Testis (tissue), 3 donors: ENCODE results near the gene PTPRG. TPM values are rescaled to one million over a fixed set of nuclear protein-coding genes. Genes with fewer than 3 reads are reported as not detected.
"Not testable (repeated sequence)": the region's sequence is repeated elsewhere in the genome, so short reads cannot be mapped to it uniquely, and the experiment has no call there.

Experiments used
- DNase-seq: peaks from one replicate; pipeline ENCODE4 v3.0.0-alpha.2; 2019
- H3K27ac ChIP-seq, 2 donors: fragments of 200-600 bp; sonication (generic); one replicate each; pipeline ENCODE4 v1.5.1; 2019
- H3K27me3 ChIP-seq: fragments of 200-600 bp; sonication (generic); one replicate; pipeline ENCODE4 v1.5.1; 2019
- H3K36me3 ChIP-seq: fragments of 200-600 bp; sonication (generic); one replicate; pipeline ENCODE4 v1.5.1; 2017; ENCODE audit warnings: low read depth; ENCODE audit errors: missing control alignments
- H3K4me1 ChIP-seq: fragments of 200-600 bp; sonication (generic); one replicate; pipeline ENCODE4 v1.5.1; 2019
- H3K4me3 ChIP-seq, 2 donors: fragments of 200-600 bp; sonication (generic); one replicate each; pipeline ENCODE4 v1.5.1; 2017 to 2019
- H3K9me3 ChIP-seq: fragments of 200-600 bp; sonication (generic); one replicate; pipeline ENCODE4 v1.5.1; 2017
- CTCF ChIP-seq, 3 experiments: fragments of 450-650 bp in 2 of 3; fragments of 200-600 bp in 1 of 3; sonication (generic) in 1 of 3; IDR thresholded peaks; one replicate each; pipeline ENCODE4 v1.5.1; 2016 to 2019; ENCODE audit warnings: antibody characterized with exemption in 3 of 3, mild to moderate bottlenecking in 2 of 3, moderate library complexity in 1 of 3
- POLR2A ChIP-seq: fragments of 450-650 bp; IDR thresholded peaks from one replicate; pipeline ENCODE4 v1.6.1; 2017; ENCODE audit warnings: antibody characterized with exemption, mild to moderate bottlenecking, moderate library complexity
- WGBS, 2 donors: methylation state at CpG; one replicate each; pipeline ENCODE4 v1.1.5; 2018; 5-methylcytosine and 5-hydroxymethylcytosine counted together
- intact Hi-C: fragments of 100-400 bp; cut with DNase I; formaldehyde crosslinking; loops from one replicate; pipeline ENCODE4 v1.15.1; 2023; ENCODE audit warnings: low total_unique reads
- polyA plus RNA-seq: library from polyadenylated mRNA; stranded (reverse); fragments of 350-450 nt; fragmentation: Illumina TruSeq; extraction: RNeasy Lipid Tissue Mini Kit (QIAGEN cat#74804); gene quantifications from one replicate; pipeline ENCODE4 v1.2.3, GENCODE V29; 2014; ENCODE audit warnings: low read depth, low replicate concordance; ENCODE audit not compliant: insufficient read depth
- total RNA-seq, 2 donors: library from RNA; depleted of rRNA; stranded (reverse); fragments of >200 nt; gene quantifications; one replicate each; pipeline ENCODE4 v1.2.3, GENCODE V29; 2016

PTPRG gene
- total and polyA plus RNA-seq, 3 donors from 2014 or later = 26.3 to 107 (median 75.4) TPM

GRCh38 chr3:61701011-61701410, 139.6 kb downstream of the PTPRG start:
- intact Hi-C loops = no loop called here
- no peak for DNase-seq
- 82 to 85% methylated on average over 1 of the region's 1 CpG for WGBS, 2 donors
- H3K36me3 ChIP-seq = no peaks in the 10 kb centered on the region
- no peak overlapping the region for H3K4me3 ChIP-seq
- H3K27ac ChIP-seq = no peak overlapping the region
- peaks cover 6% of the 10 kb centered on the region for H3K4me1 ChIP-seq
- H3K27me3 ChIP-seq = no peaks in the 10 kb centered on the region
- TF ChIP-seq CTCF (IDR thresholded peaks at IDR 0.05) = no peak
- no peak for TF ChIP-seq POLR2A
- H3K9me3 ChIP-seq = no peaks in the 10 kb centered on the region

GRCh38 chr3:61702453-61702852, 141.1 kb downstream of the PTPRG start:
- intact Hi-C loops = no loop called here
- Histone ChIP-seq H3K27me3 (no peaks in the 10 kb centered on the region), H3K27ac (no peak overlapping the region), H3K4me3 (no peak overlapping the region), H3K36me3 (no peaks in the 10 kb centered on the region), H3K9me3 (no peaks in the 10 kb centered on the region), H3K4me1 (peaks cover 6% of the 10 kb centered on the region)
- 76 to 84% methylated on average over 4 of the region's 4 CpGs for WGBS, 2 donors
- no peak for DNase-seq
- TF ChIP-seq POLR2A = no peak
- TF ChIP-seq CTCF (IDR thresholded peaks at IDR 0.05) = no peak

GRCh38 chr3:61704807-61705206, 143.4 kb downstream of the PTPRG start:
- intact Hi-C loops = no loop called here
- Histone ChIP-seq H3K36me3 (no peaks in the 10 kb centered on the region), H3K9me3 (no peaks in the 10 kb centered on the region)

GRCh38 chr3:61707492-61707891, 146.1 kb downstream of the PTPRG start:
- Histone ChIP-seq H3K27me3 (no peaks in the 10 kb centered on the region), H3K36me3 (no peaks in the 10 kb centered on the region), H3K4me1 (no peaks in the 10 kb centered on the region), H3K9me3 (no peaks in the 10 kb centered on the region), H3K4me3 (no peak overlapping the region), H3K27ac (no peak overlapping the region)
- intact Hi-C loops = no loop called here
- DNase-seq = no peak
- no peak for TF ChIP-seq POLR2A
- TF ChIP-seq CTCF (IDR thresholded peaks at IDR 0.05) = no peak
- 100% methylated on average over 1 of the region's 1 CpG for WGBS, 2 donors

More at GRCh38 chr3:61704807-61705206, 143.4 kb downstream of the PTPRG start:
- 89 to 97% methylated on average over 2 of the region's 2 CpGs for WGBS, 2 donors
- no peak for TF ChIP-seq POLR2A
- no peak for TF ChIP-seq CTCF (IDR thresholded peaks at IDR 0.05)
- no peak for DNase-seq
- Histone ChIP-seq H3K4me1 (peaks cover 2% of the 10 kb centered on the region), H3K4me3 (no peak overlapping the region), H3K27me3 (no peaks in the 10 kb centered on the region), H3K27ac (no peak overlapping the region)

- H3K9me3 ChIP-seq, H3K4me1 ChIP-seq, H3K27ac ChIP-seq, H3K4me3 ChIP-seq, H3K27me3 ChIP-seq, DNase-seq, intact Hi-C loops, H3K36me3 ChIP-seq: not testable (repeated sequence)
- WGBS, 2 donors = 94 to 96% methylated on average over 3 of the region's 3 CpGs
Observed at GRCh38 chr3:61710920-61711319, 149.5 kb downstream of the PTPRG start.
